ENCODE data around the gene CST7.
"Not testable (repeated sequence)": the region's sequence is repeated elsewhere in the genome, so short reads cannot be mapped to it uniquely, and the experiment has no call there.

Gene CST7

DNA sequence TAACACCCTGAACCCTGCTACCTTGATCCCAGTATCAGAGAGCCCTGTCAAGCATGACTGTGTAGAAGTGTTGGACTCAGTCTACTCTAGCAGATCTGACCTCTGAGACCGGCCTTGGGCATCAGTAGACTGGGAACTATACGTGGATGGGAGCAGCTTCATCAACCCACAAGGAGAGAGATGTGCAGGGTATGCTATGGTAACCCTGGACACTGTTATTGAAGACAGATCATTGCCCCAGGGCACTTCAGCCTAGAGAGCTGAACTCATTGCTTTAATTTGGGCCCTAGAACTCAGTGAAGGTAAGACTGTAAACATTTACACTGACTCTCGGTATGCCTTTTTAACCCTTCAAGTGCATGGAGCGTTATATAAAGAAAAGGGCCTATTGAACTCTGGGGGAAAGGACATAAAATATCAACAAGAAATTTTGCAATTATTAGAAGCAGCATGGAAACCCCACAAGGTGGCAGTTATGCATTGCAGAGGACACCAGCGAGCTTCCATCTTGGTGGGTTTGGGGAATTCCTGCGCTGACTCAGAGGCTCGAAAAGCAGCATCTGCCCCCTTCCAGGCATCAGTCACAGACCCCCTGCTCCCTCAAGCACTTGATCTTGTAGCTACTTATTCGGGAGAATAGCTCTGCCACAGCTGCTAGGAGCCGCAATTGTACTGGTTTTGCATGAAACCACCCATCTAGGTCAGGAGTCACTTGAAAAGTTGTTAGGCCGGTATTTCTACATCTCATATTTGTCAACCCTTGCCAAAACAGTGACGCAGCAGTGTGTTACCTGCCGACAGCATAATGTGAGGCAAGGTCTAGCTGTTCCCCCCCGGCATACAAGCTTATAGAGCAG is 19.0 kb upstream of the CST7 start:
- DNase-seq = peak; percentile 97 to 98

DNA sequence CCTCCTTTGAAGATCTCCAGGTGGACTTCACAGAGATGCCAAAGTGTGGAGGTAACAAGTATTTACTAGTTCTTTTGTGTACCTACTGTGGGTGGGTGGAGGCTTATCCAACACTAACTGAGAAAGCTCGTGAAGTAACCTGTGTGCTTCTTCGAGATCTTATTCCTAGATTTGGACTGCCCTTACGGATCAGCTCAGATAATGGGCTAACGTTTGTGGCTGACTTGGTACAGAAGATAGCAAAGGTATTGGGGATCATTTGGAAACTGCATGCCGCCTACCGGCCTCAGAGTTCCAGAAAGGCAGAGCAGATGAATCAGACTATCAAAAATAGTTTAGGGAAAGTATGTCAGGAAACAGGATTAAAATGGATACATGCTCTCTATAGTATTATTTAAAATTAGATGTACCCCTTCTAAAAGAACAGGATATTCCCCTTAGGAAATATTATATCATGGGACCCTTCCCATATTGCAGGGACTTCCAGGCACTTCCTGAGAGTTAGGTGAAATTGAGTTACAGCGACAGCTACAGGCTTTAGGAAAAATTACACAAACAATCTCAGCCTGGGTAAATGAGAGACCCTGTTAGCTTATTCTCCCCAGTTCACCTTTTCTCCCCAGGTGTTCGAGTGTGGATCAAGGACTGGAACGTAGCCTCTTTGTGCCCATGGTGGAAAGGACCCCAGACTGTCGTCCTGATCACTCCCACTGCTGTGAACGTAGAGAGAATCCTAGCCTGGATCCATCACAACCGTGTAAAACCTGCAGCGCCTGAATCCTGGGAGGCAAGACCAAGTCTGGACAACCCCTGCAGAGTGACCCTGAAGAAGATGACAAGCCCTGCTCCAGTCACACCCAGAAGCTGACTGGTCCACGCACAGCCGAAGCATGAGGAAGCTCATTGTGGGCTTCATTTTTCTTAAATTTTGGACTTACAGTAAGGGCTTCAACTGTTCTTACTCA is 18.1 kb upstream of the CST7 start:
- DNase-seq = peak in 1 of 2 experiments; percentile 54

DNA sequence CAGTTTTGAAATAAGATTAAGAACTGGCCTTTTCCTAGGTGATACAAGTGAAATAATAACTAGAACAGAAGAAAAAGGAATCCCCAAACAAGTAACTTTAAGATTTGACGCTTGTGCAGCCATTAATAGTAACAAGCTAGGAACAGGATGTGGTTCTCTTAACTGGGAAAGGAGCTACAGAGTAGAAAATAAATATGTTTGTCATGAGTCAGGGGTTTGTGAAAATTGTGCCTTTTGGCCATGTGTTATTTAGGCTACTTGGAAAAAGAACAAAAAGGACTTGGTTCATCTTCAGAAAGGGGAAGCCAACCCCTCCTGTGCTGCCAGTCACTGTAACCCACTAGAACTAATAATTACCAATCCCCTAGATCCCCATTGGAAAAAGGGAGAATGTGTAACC is 17.2 kb upstream of the CST7 start:
- DNase-seq = not testable (repeated sequence)

DNA sequence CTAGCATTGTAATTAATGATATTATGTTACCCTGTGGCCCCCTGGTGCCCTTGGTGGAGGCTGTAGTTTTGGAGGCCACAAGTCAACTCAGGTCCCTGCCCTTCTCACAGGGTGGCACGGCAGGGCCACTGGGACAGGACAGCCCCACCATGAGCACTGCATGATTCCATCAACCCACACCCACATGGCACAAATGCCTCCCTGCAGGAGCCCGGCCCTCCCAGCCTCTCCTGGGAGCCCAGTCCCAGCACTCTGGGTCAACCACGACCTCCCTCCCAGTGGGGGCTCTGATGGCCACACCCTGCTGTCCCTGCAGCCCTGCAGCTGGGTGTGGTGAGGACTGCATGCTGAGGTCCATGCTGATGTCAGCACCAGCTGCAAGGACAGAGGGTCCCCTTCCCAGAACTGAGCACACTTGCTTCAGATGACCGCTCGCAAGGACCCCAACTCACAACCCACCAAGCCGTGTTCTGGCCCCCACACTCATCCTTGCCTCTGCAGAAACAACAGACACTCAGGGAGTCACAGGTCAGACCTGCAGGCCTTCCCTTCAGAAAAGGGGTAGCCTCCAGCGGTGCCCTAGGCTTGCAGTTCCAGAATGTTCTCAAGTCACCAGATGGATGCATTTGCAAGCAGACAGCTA is 15.7 kb upstream of the CST7 start:
- DNase-seq = no peak

DNA sequence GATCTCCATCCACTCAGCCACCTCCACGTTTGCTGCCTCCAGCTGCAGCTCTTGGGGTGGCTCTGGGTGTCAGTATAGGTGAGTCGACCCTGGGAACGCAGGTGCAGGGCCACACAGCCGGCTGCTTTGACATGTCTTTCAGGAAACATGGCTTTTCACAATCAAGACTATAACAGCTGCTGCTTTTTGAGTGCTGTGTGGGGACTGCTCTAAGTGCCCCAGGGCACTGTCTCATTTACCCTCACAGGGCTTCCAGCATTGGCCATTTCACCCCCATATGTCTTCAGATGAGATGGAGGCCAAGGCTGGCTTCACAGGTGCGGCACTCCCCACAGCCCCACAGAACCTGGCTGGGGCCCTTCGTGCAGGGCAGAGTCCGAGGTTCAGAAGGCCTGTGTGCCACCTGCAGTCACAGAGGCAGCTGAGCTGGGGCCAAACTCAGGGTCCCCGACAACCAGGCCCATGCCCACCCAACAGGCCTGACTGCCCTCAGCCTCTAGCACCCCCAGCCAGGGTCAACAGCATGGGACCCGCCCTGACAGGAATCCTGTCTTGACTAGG is 14.9 kb upstream of the CST7 start:
- no peak for DNase-seq

DNA sequence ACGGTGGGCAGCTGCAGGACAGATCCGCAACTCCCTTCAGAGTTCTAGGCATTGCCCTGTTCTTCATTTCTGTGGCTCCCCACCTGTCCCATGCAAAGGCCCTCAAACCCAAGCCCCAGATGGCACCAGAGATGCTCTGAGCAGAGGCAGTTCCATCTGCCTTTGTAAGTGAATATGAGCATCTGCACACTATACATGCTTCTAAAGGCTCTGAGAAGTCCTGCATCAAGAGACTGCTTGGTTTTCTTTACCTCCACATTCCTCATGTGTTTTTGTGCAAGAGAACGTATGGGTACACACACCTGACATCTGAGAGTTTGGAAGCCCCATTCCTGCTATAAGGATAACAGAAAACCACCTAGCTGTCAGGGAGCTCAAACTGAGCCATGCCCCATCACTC is 14.4 kb upstream of the CST7 start:
- no peak for DNase-seq

DNA sequence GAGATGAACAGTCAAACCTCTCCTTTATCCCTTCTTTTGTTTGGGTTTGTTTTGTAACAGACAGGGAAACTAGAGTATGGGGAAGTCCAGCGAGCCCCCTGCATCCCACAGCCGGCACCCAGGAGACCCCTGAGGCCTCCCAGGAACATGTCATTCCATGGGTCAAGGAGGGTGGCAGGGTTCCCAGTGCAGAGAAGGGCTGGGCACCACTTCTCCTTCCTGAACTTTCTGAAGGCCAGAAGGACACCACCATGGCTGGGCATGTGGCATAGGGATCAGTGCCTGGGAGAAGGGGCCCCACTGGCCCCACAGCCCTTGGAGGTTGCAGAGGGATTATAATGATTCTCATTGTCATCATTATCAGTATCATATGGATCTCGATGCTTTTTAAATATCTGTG is 13.9 kb upstream of the CST7 start:
- no peak for DNase-seq

DNA sequence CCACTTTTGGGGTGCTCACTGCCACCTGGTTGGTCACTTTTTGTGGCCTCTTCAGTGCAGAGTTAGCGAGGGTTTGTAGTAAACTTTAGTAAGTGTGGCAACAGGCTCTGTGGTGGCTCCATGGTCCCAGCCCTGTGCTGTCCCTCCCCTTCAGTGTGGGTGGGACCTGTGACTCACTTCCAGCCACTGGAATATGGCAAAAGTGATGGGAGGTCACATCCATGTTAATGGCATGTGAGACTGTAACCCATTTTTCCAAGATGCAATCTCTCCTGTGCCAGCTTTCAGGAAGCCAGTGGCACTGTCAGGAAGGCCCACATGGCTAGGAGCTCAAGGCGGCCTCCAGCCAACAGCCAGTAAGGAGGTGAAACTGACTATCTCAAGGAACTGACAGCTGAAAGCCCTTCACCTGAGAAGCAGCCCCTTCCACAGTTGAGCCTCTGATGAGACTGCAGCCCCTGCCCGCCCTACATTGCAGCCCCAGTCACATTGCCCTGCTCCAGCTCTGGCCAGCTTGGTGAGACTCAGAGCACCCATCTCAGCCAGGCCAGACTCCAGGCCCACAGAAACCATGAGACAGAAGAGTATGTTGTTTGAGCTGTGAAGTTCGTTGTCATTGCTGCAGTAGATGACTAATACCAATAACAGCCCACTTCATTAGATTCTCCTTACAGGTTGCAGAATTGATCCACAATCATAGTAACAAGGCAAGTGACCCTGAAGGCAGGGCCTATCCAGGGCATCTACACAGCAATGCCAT is 13.1 kb upstream of the CST7 start:
- DNase-seq = no peak

DNA sequence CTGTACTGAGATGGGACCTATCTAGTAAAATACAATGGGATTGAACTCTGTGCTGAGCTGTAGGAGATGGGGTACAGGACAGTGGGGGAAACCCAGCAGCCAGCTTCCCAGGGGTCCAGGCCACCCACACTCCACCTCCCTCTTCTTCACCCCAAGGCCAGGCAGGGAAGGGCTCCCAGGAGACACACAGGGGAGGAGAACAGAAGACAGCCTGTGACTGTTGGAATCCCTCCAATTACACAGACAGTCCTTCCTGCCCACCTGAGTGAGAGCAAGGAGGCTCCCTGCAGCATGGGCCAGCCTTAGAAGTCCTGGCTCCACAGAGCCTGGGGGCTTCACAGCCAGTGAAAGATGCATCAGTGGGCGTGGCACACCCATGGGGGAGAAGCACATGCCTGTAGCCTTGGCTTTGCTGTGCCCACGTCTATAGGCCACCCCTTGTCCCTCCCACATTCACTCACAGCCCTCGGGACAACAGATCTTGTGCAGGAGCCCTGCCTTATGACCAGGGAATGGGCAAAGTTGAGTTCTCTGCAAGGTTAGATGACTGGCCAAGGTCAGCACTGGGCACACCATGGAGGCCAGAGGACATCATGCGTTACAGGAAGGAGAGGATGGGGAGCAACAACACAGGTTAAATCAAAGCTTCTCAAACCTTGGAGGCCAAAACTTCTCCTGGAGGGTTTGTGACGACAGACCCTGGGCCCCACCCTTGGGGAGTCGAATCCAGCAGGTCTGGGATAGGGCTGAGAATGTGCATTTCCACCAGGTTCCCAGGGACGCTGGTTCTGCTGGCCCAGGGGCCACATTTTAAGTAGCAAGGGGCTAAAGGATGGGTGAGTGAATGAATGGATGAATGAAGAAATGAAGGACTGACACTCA is 12.3 kb upstream of the CST7 start:
- DNase-seq = no peak

DNA sequence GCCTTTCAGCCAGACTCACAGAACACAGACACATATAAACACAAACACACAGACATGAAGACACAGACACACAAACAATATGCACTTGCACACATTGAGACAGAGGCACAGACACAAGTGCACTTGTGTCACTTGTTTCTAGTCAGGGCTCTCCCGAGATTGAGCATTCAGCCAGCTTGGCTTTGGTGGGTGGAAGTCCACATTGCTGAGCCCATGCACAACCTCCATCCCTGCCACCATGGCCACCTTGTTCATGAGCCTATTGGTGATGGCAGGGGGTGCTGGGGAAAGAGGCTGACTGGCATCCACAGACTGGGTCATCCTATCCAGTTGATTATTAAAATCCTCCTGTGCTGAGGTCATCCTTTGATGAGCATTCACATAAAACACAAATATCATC is 11.5 kb upstream of the CST7 start:
- no peak for DNase-seq

DNA sequence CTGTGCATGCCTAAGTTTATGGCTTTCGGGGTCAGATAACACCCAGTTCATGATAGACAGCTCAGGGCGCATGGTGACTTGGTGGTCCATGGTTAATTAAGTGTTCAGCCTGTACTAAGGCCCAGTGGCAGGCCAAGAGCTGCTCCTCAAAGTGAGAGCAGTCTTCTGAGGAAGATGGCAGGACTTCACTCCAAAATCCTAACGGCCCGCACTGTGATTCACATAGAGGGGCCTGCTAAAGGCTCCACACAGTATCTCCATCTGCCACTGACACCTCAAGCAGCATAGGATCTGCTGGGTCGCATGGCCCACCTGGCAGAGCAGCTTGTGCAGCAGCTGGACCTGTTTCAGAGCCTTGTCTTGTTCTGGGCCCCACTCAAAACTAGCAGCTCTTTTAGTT is 10.6 kb upstream of the CST7 start:
- DNase-seq = no peak

DNA sequence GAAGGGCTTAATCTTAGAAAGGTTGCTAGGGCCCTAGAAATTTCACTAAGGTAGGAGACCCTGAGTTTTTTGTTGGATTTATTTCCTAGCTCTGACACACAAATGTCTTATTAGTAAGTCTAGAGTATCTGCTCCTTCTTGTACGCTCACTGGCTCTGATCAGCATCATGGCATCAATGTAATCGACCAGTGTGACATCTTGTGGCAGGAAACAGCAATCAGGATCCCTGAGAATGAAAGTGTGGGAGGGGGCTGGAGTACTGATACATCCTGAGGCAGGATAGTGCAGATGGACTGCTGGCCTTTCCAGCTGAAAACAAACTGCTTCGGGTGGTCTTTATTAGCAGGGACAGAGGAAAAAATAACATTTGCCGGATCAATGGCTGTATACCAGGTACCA is 10.0 kb upstream of the CST7 start:
- no peak for DNase-seq

DNA sequence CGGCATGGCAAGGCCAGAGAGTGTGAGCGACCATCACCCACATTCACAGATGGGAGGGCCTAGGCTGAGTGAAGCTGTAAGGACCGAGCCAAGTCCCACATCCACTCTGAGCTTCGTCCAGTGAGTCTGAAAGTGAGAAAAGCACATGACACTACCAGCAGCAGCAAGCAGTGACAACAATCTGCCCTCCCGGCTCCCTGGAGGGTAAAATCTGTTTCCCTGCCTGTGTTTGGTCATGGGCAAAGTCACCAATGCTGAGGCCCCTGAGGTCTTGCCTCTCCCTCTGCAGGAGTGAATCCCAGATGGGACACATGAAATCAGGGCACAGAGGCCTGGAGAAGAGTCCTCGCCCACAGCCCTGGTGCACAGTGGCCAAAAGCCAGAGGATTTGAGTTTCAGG is 6.4 kb upstream of the CST7 start:
- DNase-seq = no peak

DNA sequence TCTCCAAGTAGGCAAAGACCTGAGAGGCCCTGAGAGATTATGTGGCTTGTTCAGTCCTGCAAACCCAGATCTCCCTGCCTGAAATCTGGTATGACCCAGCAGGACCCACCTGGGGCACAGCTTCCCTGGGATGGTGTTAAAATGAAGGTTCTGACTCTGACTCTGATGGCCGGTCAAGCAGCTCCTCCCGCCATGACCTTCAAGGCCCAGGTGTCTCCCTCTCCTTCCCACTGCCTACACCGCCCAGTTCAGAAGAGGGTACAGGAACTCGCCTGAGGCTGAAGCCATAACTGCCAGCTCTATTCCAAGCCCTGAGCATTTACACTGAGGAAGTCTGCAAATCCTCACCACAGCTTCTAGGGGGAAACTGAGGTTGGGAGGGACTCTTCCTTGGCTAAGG is 5.9 kb upstream of the CST7 start:
- DNase-seq = no peak

DNA sequence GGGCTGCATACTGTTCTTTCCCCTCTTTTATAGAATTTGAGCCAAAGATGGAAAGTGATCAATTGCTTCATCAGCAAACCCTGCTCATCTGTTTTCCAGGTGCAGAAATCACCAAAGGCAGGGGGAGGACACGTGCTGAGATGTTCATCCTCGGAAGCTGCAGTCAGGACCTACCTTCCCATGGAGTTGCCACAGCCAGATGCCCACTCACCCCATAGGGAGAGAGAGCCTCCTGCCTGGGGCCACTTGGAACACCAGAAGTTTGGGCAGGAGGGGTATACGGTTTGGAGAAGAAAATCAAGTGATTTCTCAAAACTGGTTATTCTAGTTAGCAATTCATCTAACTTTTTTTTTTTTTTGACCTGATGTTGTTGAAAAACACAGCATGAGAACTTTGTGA is 5.3 kb upstream of the CST7 start:
- DNase-seq = no peak

DNA sequence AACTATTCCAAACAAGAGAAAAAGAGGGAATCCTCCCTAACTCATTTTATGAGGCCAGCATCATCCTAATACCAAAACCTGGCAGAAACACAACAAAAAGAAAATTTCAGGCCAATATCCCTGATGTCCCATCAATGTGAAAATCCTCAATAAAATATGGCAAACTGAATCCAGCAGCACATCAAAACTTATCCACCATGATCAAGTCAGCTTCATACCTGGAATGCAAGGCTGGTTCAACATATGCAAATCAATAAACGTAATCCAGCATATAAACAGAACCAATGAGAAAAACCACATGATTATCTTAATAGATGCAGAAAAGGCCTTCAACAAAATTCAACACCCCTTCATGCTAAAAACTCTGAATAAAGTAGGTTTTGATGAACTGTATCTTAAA is 2.7 kb upstream of the CST7 start:
- not testable (repeated sequence) for DNase-seq

DNA sequence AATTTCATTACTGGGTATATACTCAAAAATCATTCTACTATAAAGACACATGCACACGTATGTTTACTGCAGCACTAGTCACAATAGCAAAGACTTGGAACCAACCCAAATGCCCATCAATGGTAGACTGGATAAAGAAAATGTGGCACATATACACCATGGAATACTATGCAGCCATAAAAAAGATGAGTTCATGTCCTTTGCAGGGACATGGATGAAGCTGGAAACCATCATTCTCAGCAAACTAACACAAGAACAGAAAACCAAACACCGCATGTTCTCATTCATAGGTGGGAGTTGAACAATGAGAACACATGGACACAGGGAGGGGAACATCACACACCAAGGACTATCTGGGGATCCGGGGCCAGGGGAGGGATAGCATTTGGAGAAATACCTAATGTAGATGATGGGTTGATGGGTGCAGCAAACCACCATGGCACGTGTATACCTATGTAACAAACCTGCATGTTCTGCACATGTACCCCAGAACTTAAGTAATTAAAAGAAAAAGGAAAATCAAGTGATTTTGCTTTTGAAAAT is 602 bp upstream of the CST7 start:
- DNase-seq = not testable (repeated sequence)

DNA sequence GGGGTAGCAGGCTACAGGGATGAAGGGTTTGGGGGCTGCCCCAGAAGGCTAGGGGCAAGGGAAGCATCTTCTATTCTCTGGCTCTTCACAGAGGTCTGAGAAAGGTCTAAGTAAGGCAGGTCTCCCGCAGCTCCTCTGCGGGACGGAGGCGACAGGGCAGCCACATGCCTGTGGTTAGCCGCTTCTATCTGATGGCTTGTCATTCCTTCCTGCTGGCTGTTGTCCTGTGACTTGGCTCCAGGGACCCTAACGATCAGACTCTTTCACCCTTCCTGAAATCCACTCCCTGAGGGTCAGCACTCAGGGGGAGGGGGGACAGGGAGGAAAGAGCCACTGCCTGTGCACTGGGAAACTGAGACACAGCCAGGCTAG is 673 bp downstream of the CST7 start:
- DNase-seq = no peak

DNA sequence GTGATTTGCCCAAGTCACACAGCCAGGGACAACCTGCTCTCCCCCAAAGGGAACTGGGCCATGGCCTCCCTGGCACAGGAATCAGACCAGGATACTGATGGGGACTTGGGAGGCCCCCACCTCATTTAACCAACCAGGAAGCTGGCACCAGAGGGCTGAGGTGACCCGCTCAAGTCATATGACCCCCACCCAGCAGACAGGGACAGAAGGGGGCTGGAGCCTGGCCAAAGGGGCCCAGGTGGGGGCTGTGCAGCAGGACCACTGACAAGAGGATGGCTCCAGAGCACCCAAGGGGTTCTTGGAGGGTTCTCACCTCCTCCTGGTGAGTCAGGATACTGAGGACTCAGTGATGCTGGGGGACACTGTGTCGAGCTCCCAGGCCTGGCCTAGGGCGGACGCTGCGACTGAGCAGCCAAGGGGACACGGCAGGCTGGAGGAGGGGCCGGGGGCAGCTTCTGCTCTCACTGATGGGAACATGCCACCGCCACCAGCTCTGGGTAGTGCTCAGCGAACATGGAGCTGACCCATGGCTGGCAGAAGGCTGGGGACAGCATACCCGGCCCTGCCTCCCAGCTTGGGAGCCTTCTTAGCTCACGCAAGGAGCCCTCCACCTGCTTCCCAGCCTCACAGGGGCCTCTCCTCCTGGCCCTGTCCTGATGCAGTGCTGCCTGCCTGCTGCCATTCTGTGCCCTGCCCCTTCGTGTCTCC is 1.2 kb downstream of the CST7 start:
- no peak for DNase-seq

DNA sequence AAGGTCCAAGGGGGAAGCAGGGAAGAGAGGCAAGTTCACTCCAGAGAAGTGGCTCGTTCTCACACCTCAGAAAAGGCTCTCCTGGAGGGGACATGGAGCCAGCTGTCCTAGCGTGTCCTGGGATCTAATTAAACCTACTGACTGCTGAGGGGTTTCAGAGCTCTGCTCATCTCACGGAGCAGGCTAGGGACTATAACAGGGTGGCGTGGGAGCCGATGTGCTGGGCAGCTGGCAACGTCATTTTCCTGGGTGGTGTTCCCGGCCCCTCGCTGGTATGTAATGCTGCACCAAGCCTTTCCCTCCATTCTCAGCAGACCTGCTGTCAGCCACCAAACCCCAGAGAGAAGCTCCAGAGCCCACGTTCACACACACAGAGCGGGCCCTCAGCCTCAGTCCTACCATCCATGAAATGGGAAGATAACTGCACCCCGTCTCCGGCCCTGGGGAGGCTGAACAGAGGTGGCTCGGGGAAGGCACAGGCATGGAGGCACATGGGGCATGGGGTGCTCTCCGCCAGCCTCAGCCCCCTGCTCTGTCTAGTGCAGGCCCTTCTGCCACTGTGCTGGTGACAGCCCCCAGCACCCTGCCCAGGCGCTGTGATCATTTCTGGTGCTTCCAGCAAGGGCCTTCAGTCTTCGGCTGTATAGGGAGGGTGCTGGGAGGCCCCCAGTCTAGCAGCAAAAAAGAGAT is 1.9 kb downstream of the CST7 start:
- no peak for DNase-seq
